WTC11 (cell line): Measurements from ENCODE around the gene HOXD13.

ENCODE experiments used
- CREM ChIP-seq: sonication (generic); formaldehyde crosslinking; IDR thresholded peaks from 2 replicates; pipeline ENCODE4 v1.8.1; 2022; ENCODE audit warnings: mild to moderate bottlenecking, missing genetic modification reagents, moderate library complexity
- TF ChIP-seq, protein P1 (sequence below): sonication (generic); formaldehyde crosslinking; conservative IDR thresholded peaks from 2 replicates; pipeline ENCODE4 v1.8.1; 2022; ENCODE audit warnings: mild to moderate bottlenecking, missing genetic modification reagents
- TF ChIP-seq, protein P2 (sequence below): fragments of 200-600 bp; IDR thresholded peaks from 2 replicates; pipeline ENCODE4 v1.8.0; 2022; ENCODE audit warnings: antibody characterized with exemption
- TF ChIP-seq, protein P3 (sequence below): sonication (generic); formaldehyde crosslinking; IDR thresholded peaks from 2 replicates; pipeline ENCODE4 v1.8.1; 2023; ENCODE audit warnings: mild to moderate bottlenecking, missing genetic modification reagents, moderate library complexity

DNA sequence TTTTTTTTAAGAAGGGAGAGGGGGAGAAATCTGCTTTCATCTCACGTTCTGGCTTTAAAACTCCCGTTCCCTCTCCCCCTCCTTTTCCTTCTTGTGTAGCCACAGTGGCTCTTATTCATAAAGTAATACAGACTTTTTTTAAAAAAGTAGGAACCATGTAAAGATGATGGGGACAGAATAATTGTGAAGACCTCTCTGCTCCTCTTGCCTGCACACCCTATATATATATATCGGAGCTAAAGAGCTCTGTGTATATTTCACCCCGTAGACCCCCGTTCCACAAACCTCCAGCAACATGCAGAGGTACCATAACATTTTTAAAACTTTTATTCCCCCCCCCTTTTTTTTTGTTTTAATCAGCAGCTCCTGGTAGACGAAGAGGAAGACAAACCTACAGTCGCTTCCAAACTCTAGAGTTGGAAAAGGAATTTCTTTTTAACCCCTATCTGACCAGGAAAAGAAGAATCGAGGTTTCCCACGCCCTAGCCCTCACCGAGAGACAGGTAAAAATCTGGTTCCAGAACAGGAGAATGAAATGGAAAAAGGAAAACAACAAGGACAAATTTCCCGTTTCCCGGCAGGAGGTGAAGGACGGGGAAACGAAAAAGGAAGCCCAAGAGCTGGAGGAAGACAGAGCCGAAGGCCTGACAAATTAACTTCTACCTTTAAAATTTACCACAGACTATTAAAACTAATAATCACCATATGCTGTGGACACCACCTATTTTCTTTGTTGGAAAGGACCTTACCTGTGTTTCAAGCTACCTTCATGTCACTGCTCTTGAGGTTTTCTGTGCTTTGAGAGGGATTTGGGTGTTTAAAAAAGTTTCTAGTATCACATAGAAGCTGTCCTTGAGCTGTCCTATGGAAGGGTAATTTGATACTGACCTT, 38.7 kb downstream of the HOXD13 start:
- TF ChIP-seq, protein P1, sequence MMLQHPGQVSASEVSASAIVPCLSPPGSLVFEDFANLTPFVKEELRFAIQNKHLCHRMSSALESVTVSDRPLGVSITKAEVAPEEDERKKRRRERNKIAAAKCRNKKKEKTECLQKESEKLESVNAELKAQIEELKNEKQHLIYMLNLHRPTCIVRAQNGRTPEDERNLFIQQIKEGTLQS (CRISPR knock-in tag): no peak
- TF ChIP-seq, protein P2, sequence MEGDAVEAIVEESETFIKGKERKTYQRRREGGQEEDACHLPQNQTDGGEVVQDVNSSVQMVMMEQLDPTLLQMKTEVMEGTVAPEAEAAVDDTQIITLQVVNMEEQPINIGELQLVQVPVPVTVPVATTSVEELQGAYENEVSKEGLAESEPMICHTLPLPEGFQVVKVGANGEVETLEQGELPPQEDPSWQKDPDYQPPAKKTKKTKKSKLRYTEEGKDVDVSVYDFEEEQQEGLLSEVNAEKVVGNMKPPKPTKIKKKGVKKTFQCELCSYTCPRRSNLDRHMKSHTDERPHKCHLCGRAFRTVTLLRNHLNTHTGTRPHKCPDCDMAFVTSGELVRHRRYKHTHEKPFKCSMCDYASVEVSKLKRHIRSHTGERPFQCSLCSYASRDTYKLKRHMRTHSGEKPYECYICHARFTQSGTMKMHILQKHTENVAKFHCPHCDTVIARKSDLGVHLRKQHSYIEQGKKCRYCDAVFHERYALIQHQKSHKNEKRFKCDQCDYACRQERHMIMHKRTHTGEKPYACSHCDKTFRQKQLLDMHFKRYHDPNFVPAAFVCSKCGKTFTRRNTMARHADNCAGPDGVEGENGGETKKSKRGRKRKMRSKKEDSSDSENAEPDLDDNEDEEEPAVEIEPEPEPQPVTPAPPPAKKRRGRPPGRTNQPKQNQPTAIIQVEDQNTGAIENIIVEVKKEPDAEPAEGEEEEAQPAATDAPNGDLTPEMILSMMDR: no peak
- TF ChIP-seq, protein P3, sequence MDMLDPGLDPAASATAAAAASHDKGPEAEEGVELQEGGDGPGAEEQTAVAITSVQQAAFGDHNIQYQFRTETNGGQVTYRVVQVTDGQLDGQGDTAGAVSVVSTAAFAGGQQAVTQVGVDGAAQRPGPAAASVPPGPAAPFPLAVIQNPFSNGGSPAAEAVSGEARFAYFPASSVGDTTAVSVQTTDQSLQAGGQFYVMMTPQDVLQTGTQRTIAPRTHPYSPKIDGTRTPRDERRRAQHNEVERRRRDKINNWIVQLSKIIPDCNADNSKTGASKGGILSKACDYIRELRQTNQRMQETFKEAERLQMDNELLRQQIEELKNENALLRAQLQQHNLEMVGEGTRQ (CRISPR knock-in tag): no peak
- no peak for TF ChIP-seq CREM (CRISPR knock-in tag)
